Stomach smooth muscle (tissue), 2 donors: ENCODE results near the gene PRCC.

Source experiments
- H3K27ac ChIP-seq: one replicate; pipeline ENCODE4 v1.7.0; 2013; ENCODE audit warnings: mild to moderate bottlenecking, low read length, inconsistent platforms
- H3K27me3 ChIP-seq, 2 donors: one replicate each; pipeline ENCODE4 v1.7.0; 2013; ENCODE audit warnings: low read length in 2 of 2; ENCODE audit not compliant: insufficient read depth in 2 of 2, control insufficient read depth in 1 of 2
- H3K36me3 ChIP-seq, 2 donors: one replicate each; pipeline ENCODE4 v1.7.0; 2013; ENCODE audit warnings: low read length in 2 of 2; ENCODE audit not compliant: control insufficient read depth in 2 of 2, insufficient read depth in 2 of 2
- H3K4me1 ChIP-seq: one replicate; pipeline ENCODE4 v1.7.0; 2013; ENCODE audit warnings: low read length; ENCODE audit not compliant: control insufficient read depth, insufficient read depth
- H3K4me3 ChIP-seq, 2 donors: one replicate each; pipeline ENCODE4 v1.7.0; 2013; ENCODE audit warnings: low read length in 2 of 2
- H3K9ac ChIP-seq, 2 donors: one replicate each; pipeline ENCODE4 v1.7.0; 2013; ENCODE audit warnings: low read length in 2 of 2, mild to moderate bottlenecking in 1 of 2
- H3K9me3 ChIP-seq, 2 donors: one replicate each; pipeline ENCODE4 v1.7.0; 2013; ENCODE audit warnings: low read length in 2 of 2; ENCODE audit not compliant: control insufficient read depth in 2 of 2
- donor health status: healthy.
- donor health status: Pancreatic carcinoma.

Gene PRCC

DNA sequence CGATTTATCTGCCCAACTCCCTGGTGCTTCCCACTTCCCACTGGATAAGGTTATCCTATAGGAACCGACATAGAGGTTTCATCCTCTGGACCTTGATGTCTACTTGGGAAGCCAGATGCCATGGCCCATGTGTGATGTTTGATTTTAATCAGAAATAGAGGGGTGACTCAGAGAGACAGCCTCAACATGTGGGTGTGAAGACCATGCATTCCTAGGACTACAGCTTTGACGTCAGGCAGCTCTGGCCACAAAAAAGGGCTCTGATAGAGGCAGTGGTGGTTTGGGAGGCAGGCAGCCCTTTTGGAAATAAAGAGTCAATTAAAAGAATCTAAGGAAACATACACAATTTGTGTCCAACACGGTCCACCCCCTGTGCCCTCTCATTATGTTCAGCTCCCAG lies 54.5 kb downstream of the PRCC start:
- no peaks in the 10 kb centered on the region for H3K4me1 ChIP-seq
- H3K36me3 ChIP-seq = no peaks in the 10 kb centered on the region
- H3K27me3 ChIP-seq = no peaks in the 10 kb centered on the region
- no peak overlapping the region for H3K4me3 ChIP-seq
- no peak overlapping the region for H3K27ac ChIP-seq
- H3K9me3 ChIP-seq = no peaks in the 10 kb centered on the region
- no peak overlapping the region for H3K9ac ChIP-seq

GRCh38 chr1:156822680-156823079 lies 55.3 kb downstream of the PRCC start:
- Histone ChIP-seq H3K4me1 (no peaks in the 10 kb centered on the region), H3K27me3 (no peaks in the 10 kb centered on the region), H3K9ac (no peak overlapping the region), H3K36me3 (no peaks in the 10 kb centered on the region), H3K9me3 (no peaks in the 10 kb centered on the region), H3K4me3 (no peak overlapping the region), H3K27ac (no peak overlapping the region)

GRCh38 chr1:156823210-156823790 lies 56.0 kb downstream of the PRCC start:
- H3K27ac ChIP-seq = no peak overlapping the region
- no peaks in the 10 kb centered on the region for H3K36me3 ChIP-seq
- H3K4me3 ChIP-seq = no peak overlapping the region
- no peak overlapping the region for H3K9ac ChIP-seq
- no peaks in the 10 kb centered on the region for H3K27me3 ChIP-seq
- H3K4me1 ChIP-seq = no peaks in the 10 kb centered on the region
- no peaks in the 10 kb centered on the region for H3K9me3 ChIP-seq

DNA sequence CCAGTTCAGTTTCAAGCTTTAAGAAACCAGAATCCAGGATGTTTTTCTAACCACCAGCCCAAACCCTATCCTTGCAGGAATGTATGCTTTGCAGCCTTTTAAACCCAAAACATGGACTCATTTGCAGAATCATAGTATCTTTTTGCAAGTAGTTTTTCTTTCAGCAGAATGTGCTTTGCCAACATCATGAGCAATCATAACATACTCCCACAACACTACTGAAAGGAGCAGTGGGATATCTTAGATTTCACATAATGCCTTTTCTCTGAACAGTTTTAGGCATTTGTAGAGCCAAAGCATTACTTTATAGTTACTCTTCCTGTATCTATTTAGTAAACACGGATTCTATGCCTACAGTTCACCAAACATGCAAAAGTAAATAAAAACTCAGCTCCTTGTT lies 59.3 kb downstream of the PRCC start:
- no peaks in the 10 kb centered on the region for H3K4me1 ChIP-seq
- no peaks in the 10 kb centered on the region for H3K9me3 ChIP-seq
- H3K36me3 ChIP-seq = no peaks in the 10 kb centered on the region
- H3K27ac ChIP-seq = no peak overlapping the region
- no peak overlapping the region for H3K4me3 ChIP-seq
- peaks cover 4 to 5% of the 10 kb centered on the region in 2 donors for H3K27me3 ChIP-seq
- no peak overlapping the region for H3K9ac ChIP-seq

GRCh38 chr1:156828400-156829124 lies 61.2 kb downstream of the PRCC start:
- Histone ChIP-seq H3K9ac (no peak overlapping the region), H3K27ac (no peak overlapping the region), H3K4me1 (no peaks in the 10 kb centered on the region), H3K27me3 (peaks cover 5 to 10% of the 10 kb centered on the region in 2 donors), H3K4me3 (no peak overlapping the region), H3K9me3 (no peaks in the 10 kb centered on the region), H3K36me3 (no peaks in the 10 kb centered on the region)

- Histone ChIP-seq H3K27me3 (peaks cover 9 to 22% of the 10 kb centered on the region in 2 donors), H3K9ac (no peak overlapping the region), H3K4me3 (no peak overlapping the region), H3K4me1 (no peaks in the 10 kb centered on the region), H3K27ac (no peak overlapping the region), H3K9me3 (no peaks in the 10 kb centered on the region), H3K36me3 (no peaks in the 10 kb centered on the region)
These were observed 65.1 kb downstream of the PRCC start for GRCh38 chr1:156832434-156832833.

- Histone ChIP-seq H3K9me3 (no peaks in the 10 kb centered on the region), H3K9ac (no peak overlapping the region), H3K36me3 (no peaks in the 10 kb centered on the region), H3K4me1 (no peaks in the 10 kb centered on the region), H3K27ac (no peak overlapping the region), H3K27me3 (peaks cover 11 to 31% of the 10 kb centered on the region in 2 donors), H3K4me3 (no peak overlapping the region)
These were observed 66.3 kb downstream of the PRCC start for GRCh38 chr1:156833603-156834002.

GRCh38 chr1:156834322-156834721 lies 67.0 kb downstream of the PRCC start:
- Histone ChIP-seq H3K27ac (no peak overlapping the region), H3K27me3 (peaks cover 13 to 35% of the 10 kb centered on the region in 2 donors), H3K4me3 (no peak overlapping the region), H3K9ac (no peak overlapping the region), H3K36me3 (no peaks in the 10 kb centered on the region), H3K9me3 (no peaks in the 10 kb centered on the region), H3K4me1 (no peaks in the 10 kb centered on the region)

DNA sequence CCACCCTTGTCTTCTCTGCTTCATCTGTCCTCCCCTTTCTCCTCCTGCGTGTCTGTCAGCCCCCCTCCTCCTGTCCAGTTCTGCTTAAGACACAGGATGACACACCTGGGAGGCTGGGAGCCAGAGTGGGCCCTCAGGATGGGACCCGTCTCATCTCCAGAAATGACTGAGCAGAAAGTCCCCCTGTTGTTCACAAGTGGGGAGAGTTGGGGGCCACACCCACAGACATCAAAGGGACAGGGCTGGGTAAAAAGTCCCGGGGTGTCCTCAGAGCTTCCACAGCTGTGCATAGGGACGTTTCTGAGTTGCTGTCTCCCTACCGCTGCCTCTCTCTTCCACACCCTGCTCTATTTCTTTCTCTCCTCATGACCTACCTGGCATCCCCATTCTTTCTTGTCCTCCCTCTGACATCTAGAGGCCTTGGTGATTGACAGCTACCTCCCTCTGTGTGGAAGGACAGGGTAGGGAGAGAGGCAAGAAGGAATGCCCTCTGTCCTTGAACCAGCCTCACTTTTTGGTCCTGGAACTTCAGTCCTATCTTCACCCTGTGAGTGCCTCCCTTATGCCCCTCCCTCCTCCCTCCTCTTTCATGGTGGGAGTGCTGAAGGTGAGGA lies 68.8 kb downstream of the PRCC start:
- H3K27me3 ChIP-seq = peaks cover 15 to 35% of the 10 kb centered on the region in 2 donors
- no peaks in the 10 kb centered on the region for H3K4me1 ChIP-seq
- no peaks in the 10 kb centered on the region for H3K9me3 ChIP-seq
- H3K9ac ChIP-seq = no peak overlapping the region
- no peak overlapping the region for H3K4me3 ChIP-seq
- H3K36me3 ChIP-seq = no peaks in the 10 kb centered on the region
- no peak overlapping the region for H3K27ac ChIP-seq

GRCh38 chr1:156836892-156837291 lies 69.6 kb downstream of the PRCC start:
- Histone ChIP-seq H3K4me1 (no peaks in the 10 kb centered on the region), H3K9ac (no peak overlapping the region), H3K27ac (no peak overlapping the region), H3K4me3 (no peak overlapping the region), H3K36me3 (no peaks in the 10 kb centered on the region), H3K27me3 (peaks cover 20 to 35% of the 10 kb centered on the region in 2 donors), H3K9me3 (no peaks in the 10 kb centered on the region)

DNA sequence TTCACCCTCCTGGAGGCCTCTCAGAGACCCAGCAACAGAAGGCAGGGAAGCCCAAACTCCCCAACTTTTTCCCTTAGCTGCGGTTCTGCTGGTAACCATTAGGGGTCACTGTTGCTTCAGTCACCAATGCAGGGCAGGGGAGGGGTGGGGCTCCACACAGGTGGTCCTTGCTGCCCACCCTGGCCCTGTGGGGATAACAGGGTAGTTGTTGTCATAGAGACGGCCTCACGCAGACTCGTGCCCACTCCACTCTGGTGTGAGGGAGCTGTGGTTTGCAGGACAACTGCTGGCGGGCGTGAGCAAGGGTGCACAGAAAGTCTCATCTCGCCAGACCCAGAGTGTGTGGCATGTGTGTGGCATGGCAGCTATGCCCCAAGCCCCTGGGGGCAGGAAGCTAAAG lies 71.6 kb downstream of the PRCC start:
- H3K36me3 ChIP-seq = no peaks in the 10 kb centered on the region
- H3K4me1 ChIP-seq = no peaks in the 10 kb centered on the region
- H3K27me3 ChIP-seq = peaks cover 35 to 44% of the 10 kb centered on the region in 2 donors
- no peaks in the 10 kb centered on the region for H3K9me3 ChIP-seq
- H3K4me3 ChIP-seq = no peak overlapping the region
- H3K9ac ChIP-seq = no peak overlapping the region
- H3K27ac ChIP-seq = no peak overlapping the region
